Lower leg skin (tissue), 3 donors: ENCODE results near the gene ZNF318.

Experiments used
- POLR2A ChIP-seq, 2 donors: fragments of 450-650 bp; IDR thresholded peaks; one replicate each; pipeline ENCODE4 v1.6.1; 2016 to 2017; ENCODE audit warnings: antibody characterized with exemption in 2 of 2, mild to moderate bottlenecking in 1 of 2, moderate library complexity in 1 of 2
- TF ChIP-seq, protein P1 (sequence below), 3 donors: fragments of 450-650 bp; IDR thresholded peaks; one replicate each; pipeline ENCODE4 v1.5.1; 2016; ENCODE audit warnings: antibody characterized with exemption in 3 of 3, mild to moderate bottlenecking in 3 of 3, moderate library complexity in 2 of 3

DNA sequence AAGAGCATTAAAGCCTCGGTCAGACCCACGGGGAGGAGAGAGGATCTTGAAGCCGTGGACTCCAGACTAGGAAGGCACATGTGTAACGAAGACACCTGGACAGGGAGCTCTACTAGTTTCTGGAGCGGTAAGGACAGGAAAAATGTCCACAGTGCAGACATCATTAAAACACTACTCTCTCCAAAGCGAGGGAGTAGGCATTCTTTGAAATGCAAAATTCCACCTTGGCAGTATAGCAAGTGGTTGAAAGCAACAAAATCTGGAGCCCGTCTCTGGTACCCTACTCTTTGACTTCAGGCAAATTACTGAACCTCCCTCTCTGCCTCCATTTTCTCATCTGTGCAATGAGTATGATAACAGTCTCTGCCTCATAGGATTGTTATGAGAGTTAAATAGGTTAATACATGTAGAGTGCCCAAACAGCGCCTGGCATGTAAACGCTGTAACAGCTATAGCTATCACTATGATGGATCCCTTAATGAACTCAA is 60.4 kb downstream of the ZNF318 start:
- TF ChIP-seq, protein P1, sequence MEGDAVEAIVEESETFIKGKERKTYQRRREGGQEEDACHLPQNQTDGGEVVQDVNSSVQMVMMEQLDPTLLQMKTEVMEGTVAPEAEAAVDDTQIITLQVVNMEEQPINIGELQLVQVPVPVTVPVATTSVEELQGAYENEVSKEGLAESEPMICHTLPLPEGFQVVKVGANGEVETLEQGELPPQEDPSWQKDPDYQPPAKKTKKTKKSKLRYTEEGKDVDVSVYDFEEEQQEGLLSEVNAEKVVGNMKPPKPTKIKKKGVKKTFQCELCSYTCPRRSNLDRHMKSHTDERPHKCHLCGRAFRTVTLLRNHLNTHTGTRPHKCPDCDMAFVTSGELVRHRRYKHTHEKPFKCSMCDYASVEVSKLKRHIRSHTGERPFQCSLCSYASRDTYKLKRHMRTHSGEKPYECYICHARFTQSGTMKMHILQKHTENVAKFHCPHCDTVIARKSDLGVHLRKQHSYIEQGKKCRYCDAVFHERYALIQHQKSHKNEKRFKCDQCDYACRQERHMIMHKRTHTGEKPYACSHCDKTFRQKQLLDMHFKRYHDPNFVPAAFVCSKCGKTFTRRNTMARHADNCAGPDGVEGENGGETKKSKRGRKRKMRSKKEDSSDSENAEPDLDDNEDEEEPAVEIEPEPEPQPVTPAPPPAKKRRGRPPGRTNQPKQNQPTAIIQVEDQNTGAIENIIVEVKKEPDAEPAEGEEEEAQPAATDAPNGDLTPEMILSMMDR (IDR thresholded peaks at IDR 0.05) = no peak
- no peak for TF ChIP-seq POLR2A (IDR thresholded peaks at IDR 0.05)
